Measurements from ENCODE around the gene DOCK9.

DOCK9 gene

GRCh38 chr13:98843482-98843877 lies 134.4 kb downstream of the DOCK9 start:
- DNase-seq: no peak

GRCh38 chr13:98842858-98843481 lies 134.9 kb downstream of the DOCK9 start:
- peak; percentile 49 for DNase-seq

DNA sequence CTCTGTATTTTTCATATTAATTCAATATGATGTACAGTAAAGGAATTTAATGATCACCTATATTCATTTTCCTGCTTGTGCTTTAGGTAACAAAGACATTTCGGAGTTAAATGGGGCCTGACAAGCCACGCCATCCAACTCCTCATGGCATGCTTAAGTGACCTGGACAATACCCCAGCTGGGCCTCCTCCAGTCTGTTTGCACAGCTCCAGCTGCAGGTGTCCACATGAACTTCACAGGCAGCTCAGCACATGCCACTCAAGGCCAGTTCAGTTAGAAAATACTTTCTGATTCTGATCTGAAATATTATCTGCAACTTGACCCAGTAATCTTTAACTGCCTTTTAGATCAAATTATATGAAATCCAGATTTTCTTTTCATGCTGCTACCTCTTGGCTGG lies 135.8 kb downstream of the DOCK9 start:
- DNase-seq: no peak

DNA sequence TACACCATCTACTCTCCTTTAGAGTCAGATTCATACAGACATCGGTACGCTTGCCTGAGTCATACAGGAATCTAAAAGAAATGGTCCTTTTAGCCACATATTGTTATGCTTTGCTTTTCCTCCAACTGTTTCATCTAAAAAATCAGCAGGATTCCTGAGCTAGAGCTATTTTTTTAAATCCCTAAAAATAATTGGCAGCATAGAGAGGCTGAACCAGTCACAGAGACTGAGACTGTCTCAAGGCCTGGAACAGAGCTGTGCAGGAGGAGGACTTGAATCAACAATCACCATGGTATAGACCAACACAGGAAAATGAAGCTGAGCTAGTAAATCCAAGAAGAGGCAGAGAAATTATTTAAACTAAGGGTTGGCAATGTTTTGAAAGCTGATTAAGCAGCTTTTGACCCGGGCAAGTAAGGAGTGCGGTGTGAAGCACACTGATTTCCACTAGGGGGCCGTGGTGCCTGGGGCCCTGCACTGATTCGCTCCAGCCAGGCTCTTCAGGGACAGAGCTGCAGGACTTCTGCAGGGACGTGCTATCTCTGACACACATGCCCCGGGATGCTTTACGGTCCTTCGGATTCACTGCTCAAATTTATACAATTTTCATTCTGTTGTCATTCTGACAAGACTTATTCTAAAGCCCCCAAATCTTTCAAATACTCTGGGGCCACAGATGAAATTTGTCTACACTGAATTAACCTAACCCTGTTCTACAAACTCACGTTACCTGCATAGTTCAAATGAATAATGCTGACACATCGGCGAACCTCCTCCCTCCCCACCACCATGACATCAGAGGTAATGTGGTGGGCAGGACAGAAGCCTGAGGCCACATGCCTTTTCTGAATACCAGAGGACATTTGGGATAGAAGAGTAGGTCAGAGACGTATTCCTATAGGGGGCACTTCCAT lies 137.8 kb downstream of the DOCK9 start:
- DNase-seq: peak; percentile 18

DNA sequence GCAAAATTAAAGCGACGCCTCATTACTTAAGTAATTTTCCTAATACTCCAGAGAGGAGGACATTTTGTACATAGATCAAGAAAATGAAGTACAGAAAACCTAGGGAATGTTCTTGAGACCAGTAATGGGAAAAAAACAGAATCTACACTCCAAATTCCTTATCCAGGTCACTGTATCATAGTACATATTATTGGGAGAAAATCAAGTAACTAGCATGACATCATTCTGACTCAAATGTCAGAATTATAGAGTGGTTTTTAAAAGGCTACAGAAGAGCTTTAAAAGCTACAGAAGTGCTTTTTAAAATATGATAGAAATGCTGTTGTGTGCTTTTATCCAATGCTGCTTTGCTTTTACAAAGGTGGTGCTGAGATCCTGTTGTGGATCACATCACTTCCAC lies 139.1 kb downstream of the DOCK9 start:
- DNase-seq: no peak

- no peak for DNase-seq
Observed at GRCh38 chr13:98837896-98838295, 140.0 kb downstream of the DOCK9 start.

DNA sequence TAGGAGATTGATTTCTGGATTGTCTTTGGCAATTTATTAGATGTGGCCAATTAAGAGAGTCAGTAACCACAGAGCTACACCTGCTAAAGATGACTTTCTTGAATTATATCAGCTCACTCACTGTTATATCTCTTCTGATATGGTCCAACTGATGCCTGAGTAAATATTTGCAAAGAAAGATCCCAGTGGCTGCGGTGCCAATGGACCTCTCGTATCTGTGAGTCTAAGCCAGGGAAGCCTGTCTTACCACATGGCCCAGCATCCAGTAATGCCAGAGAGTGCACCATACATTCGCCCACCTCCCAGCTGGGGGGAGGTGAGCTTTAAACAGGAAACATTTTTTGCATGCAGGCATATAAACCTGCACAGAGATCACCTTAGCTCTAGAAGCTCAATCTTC lies 142.7 kb downstream of the DOCK9 start:
- DNase-seq: no peak

DNA sequence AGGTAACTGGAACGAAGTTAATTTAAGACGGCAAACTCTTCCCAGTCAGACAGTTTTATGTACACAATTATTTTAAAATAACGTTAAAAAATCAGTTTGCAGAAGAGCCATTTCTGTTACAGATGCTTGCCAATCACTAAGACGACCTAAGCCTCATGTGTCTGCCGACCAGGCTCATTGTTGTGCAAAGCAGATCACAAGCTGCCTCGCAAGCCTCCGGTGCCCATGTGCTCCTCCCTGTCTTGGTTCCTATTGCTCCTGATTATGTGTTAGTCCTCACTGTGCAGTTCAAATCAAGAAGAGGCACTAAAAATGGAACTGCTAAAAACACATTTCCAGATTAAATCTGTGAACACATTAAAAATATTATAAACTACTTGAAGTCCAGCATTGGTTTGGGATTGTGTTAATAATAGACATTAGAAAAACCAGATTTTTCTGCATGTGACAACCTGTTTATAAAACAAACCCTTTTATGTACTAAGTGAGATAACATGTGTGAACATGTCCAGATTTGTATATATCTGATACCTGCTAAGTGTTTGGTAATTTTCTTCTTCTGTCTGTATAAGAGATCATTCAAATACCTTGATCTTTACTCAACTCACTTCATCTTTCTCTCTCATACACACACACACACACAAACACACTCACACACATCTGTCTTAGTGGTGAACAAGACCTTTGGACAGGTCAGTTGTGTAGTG lies 143.5 kb downstream of the DOCK9 start:
- DNase-seq: no peak

DNA sequence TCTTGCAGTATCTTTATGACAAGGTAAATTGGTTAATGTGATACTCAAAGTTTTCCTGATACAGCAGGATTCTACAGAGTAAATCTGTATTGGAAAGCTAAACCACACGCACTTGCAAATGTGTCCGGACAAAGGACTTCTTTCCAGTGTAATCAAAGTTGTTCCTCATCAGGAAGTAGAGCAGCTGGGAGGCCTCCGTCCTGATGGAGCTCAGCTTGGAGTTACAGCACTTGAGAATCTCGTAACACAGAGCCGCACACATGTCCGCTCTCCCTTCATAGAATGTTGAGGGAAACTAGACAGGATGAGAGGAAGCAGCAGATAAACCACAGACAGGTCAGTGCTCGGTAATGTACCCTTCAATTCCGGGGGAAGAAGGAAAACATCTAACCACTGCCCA lies 146.6 kb downstream of the DOCK9 start:
- DNase-seq: no peak

DNA sequence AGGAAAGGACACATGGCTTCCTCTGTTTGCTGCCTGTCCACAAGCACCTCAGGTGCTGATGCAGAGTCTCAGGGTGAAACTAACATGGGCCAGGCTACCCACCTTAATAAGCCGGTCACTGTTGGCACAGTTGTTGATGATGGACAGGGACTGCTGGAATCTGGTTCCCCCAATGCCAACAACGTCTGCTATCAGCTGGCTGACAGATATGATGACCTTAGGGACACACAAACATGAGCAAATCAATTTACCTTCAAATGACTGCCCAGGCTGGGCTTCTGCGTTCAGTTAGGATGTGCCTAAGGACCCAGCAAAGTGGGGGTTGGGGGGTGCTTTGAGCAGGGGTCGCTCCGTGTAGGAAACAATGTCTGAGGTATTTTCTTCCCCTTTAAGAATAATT lies 148.3 kb downstream of the DOCK9 start:
- DNase-seq: no peak

DNA sequence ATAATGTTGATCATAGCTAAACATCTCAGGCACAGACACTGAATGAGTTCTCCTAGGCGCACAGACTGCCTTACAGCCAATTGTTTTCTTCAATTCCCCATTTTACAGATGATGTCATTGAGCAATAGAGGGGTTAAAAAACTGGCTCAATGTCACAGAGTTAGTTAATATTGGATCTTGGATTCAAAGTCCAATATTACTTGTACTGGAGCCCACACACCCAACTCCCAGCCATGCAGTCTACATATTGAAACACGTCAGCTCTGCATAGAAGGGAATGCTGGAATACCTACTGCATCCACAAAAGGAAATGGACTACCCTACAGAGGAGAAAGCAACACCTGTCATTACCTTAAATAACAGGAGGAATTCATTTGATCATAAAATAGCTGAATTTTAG lies 149.2 kb downstream of the DOCK9 start:
- no peak for DNase-seq

GRCh38 chr13:98827449-98827848 lies 150.4 kb downstream of the DOCK9 start:
- no peak for DNase-seq

GRCh38 chr13:98826146-98826545 lies 151.7 kb downstream of the DOCK9 start:
- no peak for DNase-seq

- no peak for DNase-seq
Observed at GRCh38 chr13:98825659-98826058, 152.2 kb downstream of the DOCK9 start.

GRCh38 chr13:98824376-98825160 lies 153.3 kb downstream of the DOCK9 start:
- no peak for DNase-seq

DNA sequence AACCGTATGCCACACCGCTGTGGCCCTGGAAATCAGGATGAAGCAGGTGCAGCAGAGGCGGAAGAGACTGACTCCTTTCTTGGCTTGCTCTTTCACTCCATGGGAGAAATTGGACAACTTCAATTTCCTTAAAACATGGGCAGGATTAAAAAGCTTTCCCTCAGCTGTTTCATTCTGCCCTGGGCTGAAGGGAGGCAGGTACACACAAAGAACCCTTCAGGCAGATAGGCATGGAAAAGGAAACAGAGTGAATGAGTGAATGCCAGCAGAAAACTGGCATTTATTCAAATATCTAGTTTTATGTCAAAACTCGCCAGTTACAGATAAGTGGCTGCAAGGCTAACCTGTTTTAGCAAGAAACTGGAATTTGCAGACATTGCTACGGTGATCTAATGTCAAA lies 154.4 kb downstream of the DOCK9 start:
- DNase-seq: no peak

DNA sequence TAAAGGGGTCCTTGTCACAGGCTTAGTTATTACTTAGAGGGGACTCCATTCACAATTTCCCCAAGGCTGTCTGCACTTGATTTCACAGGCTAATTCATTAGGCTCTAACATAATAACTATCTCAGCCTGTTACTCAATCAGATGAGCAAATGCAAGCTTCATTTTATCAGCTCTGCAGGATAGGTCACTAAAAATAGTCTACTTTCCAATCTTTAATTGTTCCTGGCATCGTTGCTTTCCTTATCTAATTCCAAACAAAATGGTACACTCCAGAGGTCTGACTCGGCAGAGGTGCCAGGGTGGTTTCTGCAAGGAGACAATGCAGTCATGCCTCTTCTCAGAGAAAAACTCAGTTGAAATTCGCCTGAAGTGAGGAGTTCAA lies 155.6 kb downstream of the DOCK9 start:
- DNase-seq: no peak

GRCh38 chr13:98821372-98822224 lies 156.3 kb downstream of the DOCK9 start:
- DNase-seq: no peak

- no peak for DNase-seq
Observed at GRCh38 chr13:98820744-98821371, 157.0 kb downstream of the DOCK9 start.

DNA sequence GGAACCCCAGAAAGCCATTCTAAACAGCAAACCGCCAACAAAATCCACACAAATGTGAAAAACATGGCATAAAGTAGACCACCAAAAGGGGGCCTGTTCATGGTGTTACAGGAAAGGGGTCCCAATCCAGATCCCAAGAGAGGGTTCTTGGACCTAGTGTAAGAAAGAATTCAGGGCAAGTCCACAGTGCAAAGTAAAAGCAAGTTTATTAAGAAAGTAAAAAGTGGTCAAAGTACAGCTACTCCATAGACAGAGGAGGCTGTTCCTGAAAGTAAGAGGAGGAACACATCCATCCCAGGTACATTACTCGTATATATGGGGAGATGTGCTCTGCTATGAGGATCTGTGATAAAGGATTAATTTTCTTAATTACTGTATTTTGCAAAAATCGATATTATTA lies 157.6 kb downstream of the DOCK9 start:
- DNase-seq: no peak

- DNase-seq: no peak
Observed at GRCh38 chr13:98819382-98820010, 158.4 kb downstream of the DOCK9 start.

Data from CD4-positive, alpha-beta T cell treated with Interleukin-4 for 4 hours (primary cell).